HG03280 (cell line): ENCODE measurements around the gene POLD2.

ENCODE experiments used
- ATAC-seq: cut with Tn5 transposase; IDR thresholded peaks from one replicate; pipeline ENCODE4 v1.9.1; 2021; ENCODE audit warnings: mild to moderate bottlenecking, moderate library complexity; ENCODE audit not compliant: unreplicated experiment

The POLD2 gene

GRCh38 chr7:44083796-44084195, 39.6 kb downstream of the POLD2 start:
- ATAC-seq, result no peak

GRCh38 chr7:44082541-44083207, 40.7 kb downstream of the POLD2 start:
- ATAC-seq, result peak; percentile 93

GRCh38 chr7:44081266-44081748, 42.0 kb downstream of the POLD2 start:
- ATAC-seq, result no peak

GRCh38 chr7:44080686-44081265, 42.6 kb downstream of the POLD2 start:
- no peak for ATAC-seq

GRCh38 chr7:44080118-44080517, 43.2 kb downstream of the POLD2 start:
- no peak for ATAC-seq

GRCh38 chr7:44079331-44080021, 43.9 kb downstream of the POLD2 start:
- ATAC-seq, result no peak

GRCh38 chr7:44078521-44078920, 44.8 kb downstream of the POLD2 start:
- ATAC-seq, result no peak

GRCh38 chr7:44077681-44078091, 45.7 kb downstream of the POLD2 start:
- no peak for ATAC-seq

GRCh38 chr7:44077061-44077460, 46.3 kb downstream of the POLD2 start:
- no peak for ATAC-seq

GRCh38 chr7:44076101-44076895, 47.0 kb downstream of the POLD2 start:
- no peak for ATAC-seq

- no peak for ATAC-seq
Observed at GRCh38 chr7:44075296-44076075, 47.9 kb downstream of the POLD2 start.

GRCh38 chr7:44074349-44074695, 49.0 kb downstream of the POLD2 start:
- ATAC-seq, result no peak

- no peak for ATAC-seq
Observed at GRCh38 chr7:44073664-44074348, 49.5 kb downstream of the POLD2 start.

GRCh38 chr7:44072364-44073231, 50.8 kb downstream of the POLD2 start:
- ATAC-seq, result no peak

GRCh38 chr7:44071726-44072363, 51.5 kb downstream of the POLD2 start:
- no peak for ATAC-seq

GRCh38 chr7:44068054-44068453, 55.3 kb downstream of the POLD2 start:
- no peak for ATAC-seq

GRCh38 chr7:44067064-44067951, 56.0 kb downstream of the POLD2 start:
- no peak for ATAC-seq
